H9 (cell line): ENCODE results near the gene IL32. TPM values are rescaled to one million over a fixed set of nuclear protein-coding genes. Genes with fewer than 3 reads are reported as not detected.

ENCODE experiments used
- DNase-seq: peaks from one replicate; pipeline ENCODE4 v3.0.0-alpha.2; 2017
- H2AFZ ChIP-seq: one replicate; pipeline ENCODE4 v1.6.1; 2013; ENCODE audit warnings: mild to moderate bottlenecking, low read length, control low read depth, moderate library complexity
- H2AK5ac ChIP-seq: 2 replicates; pipeline ENCODE4 v1.6.1; 2013; ENCODE audit warnings: low read length, control low read depth, mixed read lengths; ENCODE audit not compliant: insufficient read length
- H2BK120ac ChIP-seq: one replicate; pipeline ENCODE4 v1.6.1; 2013; ENCODE audit warnings: low read depth, mild to moderate bottlenecking, low read length, control low read depth, inconsistent platforms; ENCODE audit not compliant: poor library complexity, severe bottlenecking
- H2BK12ac ChIP-seq: 2 replicates; pipeline ENCODE4 v1.6.1; 2013; ENCODE audit warnings: low read length, control low read depth, mixed read lengths, low read depth; ENCODE audit not compliant: insufficient read length
- H2BK15ac ChIP-seq: 2 replicates; pipeline ENCODE4 v1.6.1; 2013; ENCODE audit warnings: low read depth, low read length, control low read depth
- H2BK20ac ChIP-seq: one replicate; pipeline ENCODE4 v1.6.1; 2013; ENCODE audit warnings: low read depth, mild to moderate bottlenecking, low read length, control low read depth, inconsistent platforms; ENCODE audit not compliant: poor library complexity, severe bottlenecking
- H2BK5ac ChIP-seq: 2 replicates; pipeline ENCODE4 v1.6.1; 2013; ENCODE audit warnings: low read length, control low read depth, mixed read lengths; ENCODE audit not compliant: insufficient read length
- H3K14ac ChIP-seq: 2 replicates; pipeline ENCODE4 v1.6.1; 2013; ENCODE audit warnings: low read length, control low read depth; ENCODE audit not compliant: insufficient read depth
- H3K18ac ChIP-seq: 2 replicates; pipeline ENCODE4 v1.6.1; 2013; ENCODE audit warnings: low read depth, mild to moderate bottlenecking, mixed read lengths, low read length, control low read depth; ENCODE audit not compliant: insufficient read length
- H3K23ac ChIP-seq: 2 replicates; pipeline ENCODE4 v1.6.1; 2013; ENCODE audit warnings: low read length, control low read depth, mixed read lengths, low read depth; ENCODE audit not compliant: insufficient read length
- H3K23me2 ChIP-seq: 2 replicates; pipeline ENCODE4 v1.6.1; 2013; ENCODE audit warnings: low read depth, mild to moderate bottlenecking, mixed read lengths, low read length, control low read depth; ENCODE audit not compliant: insufficient read length, poor library complexity, severe bottlenecking
- H3K27ac ChIP-seq: 2 replicates; pipeline ENCODE4 v1.5.1; 2013; ENCODE audit warnings: low read length, control low read depth, mixed read lengths, low read depth; ENCODE audit not compliant: insufficient read length
- H3K27me3 ChIP-seq: 2 replicates; pipeline ENCODE4 v1.6.1; 2013; ENCODE audit warnings: low read length, control low read depth, inconsistent platforms; ENCODE audit not compliant: insufficient read depth
- H3K4ac ChIP-seq: 2 replicates; pipeline ENCODE4 v1.6.1; 2013; ENCODE audit warnings: low read depth, mild to moderate bottlenecking, control low read depth, inconsistent platforms, low read length, moderate library complexity
- H3K4me1 ChIP-seq: 2 replicates; pipeline ENCODE4 v1.6.1; 2013; ENCODE audit warnings: low read length, control low read depth, inconsistent platforms; ENCODE audit not compliant: insufficient read depth
- H3K4me2 ChIP-seq: 2 replicates; pipeline ENCODE4 v1.6.1; 2013; ENCODE audit warnings: low read length, control low read depth, mixed read lengths; ENCODE audit not compliant: insufficient read length, insufficient read depth
- H3K56ac ChIP-seq: 2 replicates; pipeline ENCODE4 v1.6.1; 2013; ENCODE audit warnings: low read depth, mild to moderate bottlenecking, mixed read lengths, low read length, control low read depth; ENCODE audit not compliant: insufficient read length
- H3K79me1 ChIP-seq: 2 replicates; pipeline ENCODE4 v1.6.1; 2013; ENCODE audit warnings: low read depth, mild to moderate bottlenecking, moderate library complexity, low read length, control low read depth, inconsistent platforms; ENCODE audit not compliant: insufficient read depth, poor library complexity, severe bottlenecking
- H3K79me2 ChIP-seq: 2 replicates; pipeline ENCODE4 v1.6.1; 2013; ENCODE audit warnings: low read length, control low read depth, inconsistent platforms; ENCODE audit not compliant: insufficient read depth
- H3K9ac ChIP-seq: 2 replicates; pipeline ENCODE4 v1.6.1; 2013; ENCODE audit warnings: low read length, control low read depth, mixed read lengths; ENCODE audit not compliant: insufficient read length; ENCODE audit errors: extremely low read depth
- H3K9me3 ChIP-seq: one replicate; pipeline ENCODE4 v1.6.1; 2013; ENCODE audit warnings: low read depth, low read length, inconsistent platforms; ENCODE audit not compliant: control insufficient read depth
- H3T11ph ChIP-seq: one replicate; pipeline ENCODE4 v1.6.1; 2013; ENCODE audit warnings: mild to moderate bottlenecking, low read length, control low read depth, inconsistent platforms
- H4K20me1 ChIP-seq: one replicate; pipeline ENCODE4 v1.6.1; 2013; ENCODE audit not compliant: control insufficient read depth, insufficient read length, insufficient read depth
- H4K5ac ChIP-seq: 2 replicates; pipeline ENCODE4 v1.6.1; 2013; ENCODE audit warnings: low read depth, mild to moderate bottlenecking, mixed read lengths, low read length, control low read depth; ENCODE audit not compliant: insufficient read length
- H4K8ac ChIP-seq: replicated peaks from 2 replicates; pipeline ENCODE4 v1.6.1; 2013; ENCODE audit warnings: low read length, control low read depth, mixed read lengths, low read depth; ENCODE audit not compliant: insufficient read length
- H4K91ac ChIP-seq: 2 replicates; pipeline ENCODE4 v1.6.1; 2013; ENCODE audit warnings: low read depth, mild to moderate bottlenecking, moderate library complexity, mixed read lengths, low read length, control low read depth; ENCODE audit not compliant: insufficient read length
- H3K27ac Mint-ChIP-seq, 3 experiments: 2 replicates in 2 of 3; 3 replicates in 1 of 3; pipeline ENCODE4 v1.8.0; 2020 to 2021; ENCODE audit warnings: mixed read lengths in 3 of 3, mild to moderate bottlenecking in 1 of 3, moderate library complexity in 1 of 3
- H3K27me3 Mint-ChIP-seq: 2 replicates; pipeline ENCODE4 v1.8.0; 2021; ENCODE audit warnings: low read depth, mild to moderate bottlenecking, moderate library complexity, mixed read lengths
- H3K36me3 Mint-ChIP-seq, 3 experiments: 2 replicates in 2 of 3; 3 replicates in 1 of 3; pipeline ENCODE4 v1.8.0; 2020 to 2021; ENCODE audit warnings: low read depth in 3 of 3, mixed read lengths in 3 of 3; ENCODE audit not compliant: insufficient read depth in 1 of 3
- H3K4me1 Mint-ChIP-seq, 2 experiments: 2 replicates each; pipeline ENCODE4 v1.8.0; 2020; ENCODE audit warnings: mixed read lengths in 2 of 2
- H3K4me3 Mint-ChIP-seq, 2 experiments: 2 replicates in 1 of 2; 3 replicates in 1 of 2; pipeline ENCODE4 v1.8.0; 2020 to 2021; ENCODE audit warnings: mild to moderate bottlenecking in 2 of 2, mixed read lengths in 2 of 2, moderate library complexity in 1 of 2
- H3K9me3 Mint-ChIP-seq, 2 experiments: 2 replicates in 1 of 2; 3 replicates in 1 of 2; pipeline ENCODE4 v1.8.0; 2020; ENCODE audit warnings: mild to moderate bottlenecking in 2 of 2, mixed read lengths in 2 of 2, moderate library complexity in 1 of 2
- CTCF ChIP-seq: fragments of 200-600 bp; sonication (generic); conservative IDR thresholded peaks from 3 replicates; pipeline ENCODE4 v1.8.0; 2021; ENCODE audit warnings: antibody characterized with exemption, mild to moderate bottlenecking
- WGBS: extraction: QIAGEN DNeasy Blood & Tissue Kit; methylation state at CpG from one replicate; pipeline ENCODE4 v1.1.7; 2013; ENCODE audit warnings: missing lambda C conversion rate, low lambda C conversion rate, mixed read lengths; ENCODE audit not compliant: insufficient read length; ENCODE audit errors: extremely low coverage; 5-methylcytosine and 5-hydroxymethylcytosine counted together
- total RNA-seq: library from RNA; stranded (reverse); gene quantifications from 2 replicates; pipeline ENCODE4 v1.2.1, GENCODE V29; 2021

The IL32 gene
- total RNA-seq, 1 experiment from 2014 or later = 2.0 TPM

GRCh38 chr16:3092501-3092941, 27.1 kb downstream of the IL32 start:
- Mint-ChIP-seq H3K4me1 (peaks cover 29 to 34% of the 10 kb centered on the region in 2 experiments), H3K27me3 (no peaks in the 10 kb centered on the region; the same call in 1 of the 2 replicates), H3K4me3 (no peak overlapping the region), H3K36me3 (peaks cover 57 to 80% (median 60%) of the 10 kb centered on the region in 3 experiments), H3K9me3 (no peaks in the 10 kb centered on the region), H3K27ac (peak overlapping the region in 2 of 3 experiments; percentile 52 to 67; a peak in 3 of 7 replicates)
- no peak overlapping the region for H4K8ac ChIP-seq
- peaks cover 6% of the 10 kb centered on the region for H3K79me1 ChIP-seq
- H2BK12ac ChIP-seq = no peak overlapping the region
- peaks cover 3% of the 10 kb centered on the region; the same call in 1 of the 2 replicates for H3K4me1 ChIP-seq
- no peak overlapping the region for H2AFZ ChIP-seq
- H3K18ac ChIP-seq = no peak overlapping the region
- no peak overlapping the region for H2BK20ac ChIP-seq
- no peaks in the 10 kb centered on the region for H3K27me3 ChIP-seq
- no peak for TF ChIP-seq CTCF
- no peak overlapping the region for H3K14ac ChIP-seq
- no peak overlapping the region for H3K56ac ChIP-seq
- no peak overlapping the region for H4K5ac ChIP-seq
- H3K23ac ChIP-seq = no peak overlapping the region
- no peak overlapping the region for H3K4ac ChIP-seq
- no peak overlapping the region for H2BK15ac ChIP-seq
- no peak overlapping the region for H2AK5ac ChIP-seq
- no peak overlapping the region for H3K9ac ChIP-seq
- H3K9me3 ChIP-seq = no peaks in the 10 kb centered on the region
- H2BK120ac ChIP-seq = no peak overlapping the region
- no peak overlapping the region for H4K91ac ChIP-seq
- WGBS = no CpG with 5 or more reads among the region's 20 CpGs
- H3K27ac ChIP-seq = no peak overlapping the region
- H3K23me2 ChIP-seq = peaks cover 4% of the 10 kb centered on the region
- DNase-seq = no peak
- no peaks in the 10 kb centered on the region for H4K20me1 ChIP-seq
- no peak overlapping the region for H3K4me2 ChIP-seq
- no peak overlapping the region for H3T11ph ChIP-seq
- no peak overlapping the region for H2BK5ac ChIP-seq
- H3K79me2 ChIP-seq = peaks cover 14% of the 10 kb centered on the region; the same call in 1 of the 2 replicates
